DND-41 (cell line): ENCODE data around the gene SPTLC2.

Experiments
- ATAC-seq: fragments of 200-7000 bp; cut with Tn5 transposase; 3 replicates; pipeline ENCODE4 v1.9.1; 2021; ENCODE audit warnings: low read depth; ENCODE audit not compliant: insufficient read depth
- DNase-seq: peaks from one replicate; pipeline ENCODE4 v3.0.0-alpha.2; 2020
- H2AFZ ChIP-seq: 2 replicates; pipeline ENCODE4 v1.6.0; 2012; ENCODE audit warnings: low read depth, low read length
- H3K27ac ChIP-seq: 2 replicates; pipeline ENCODE4 v1.5.1; 2012; ENCODE audit warnings: low read length, inconsistent platforms
- H3K27me3 ChIP-seq: fragments of 200-600 bp; sonication (generic); 2 replicates; pipeline ENCODE4 v1.6.0; 2012; ENCODE audit warnings: low read length, mild to moderate bottlenecking, inconsistent platforms; ENCODE audit not compliant: insufficient read depth, poor library complexity
- H3K36me3 ChIP-seq: 2 replicates; pipeline ENCODE4 v1.5.1; 2012; ENCODE audit warnings: low read length, inconsistent platforms; ENCODE audit not compliant: insufficient read depth
- H3K4me1 ChIP-seq: 2 replicates; pipeline ENCODE4 v1.5.1; 2012; ENCODE audit warnings: mild to moderate bottlenecking, low read length; ENCODE audit not compliant: insufficient read depth
- H3K4me2 ChIP-seq: 2 replicates; pipeline ENCODE4 v1.6.0; 2012; ENCODE audit warnings: mild to moderate bottlenecking, moderate library complexity, low read length, inconsistent platforms; ENCODE audit not compliant: insufficient read depth
- H3K4me3 ChIP-seq, 2 experiments: fragments of 200-600 bp in 1 of 2; shearing (Covaris generic) in 1 of 2; 2 replicates each; pipeline ENCODE4 v1.5.1; 2012 to 2016; ENCODE audit warnings: inconsistent platforms in 2 of 2, low read length in 2 of 2, mild to moderate bottlenecking in 2 of 2, low read depth in 1 of 2, moderate library complexity in 1 of 2
- H3K79me2 ChIP-seq: 2 replicates; pipeline ENCODE4 v1.6.0; 2012; ENCODE audit warnings: low read length, inconsistent platforms; ENCODE audit not compliant: insufficient read depth
- H3K9ac ChIP-seq: 2 replicates; pipeline ENCODE4 v1.6.0; 2012; ENCODE audit warnings: low read depth, mild to moderate bottlenecking, inconsistent platforms, low read length, moderate library complexity
- H3K9me3 ChIP-seq: 2 replicates; pipeline ENCODE4 v1.5.1; 2012; ENCODE audit warnings: low read length, moderate library complexity, mild to moderate bottlenecking, inconsistent platforms; ENCODE audit not compliant: insufficient read depth, severe bottlenecking
- H4K20me1 ChIP-seq: 2 replicates; pipeline ENCODE4 v1.6.0; 2012; ENCODE audit warnings: low read length; ENCODE audit not compliant: insufficient read depth
- CTCF ChIP-seq: IDR thresholded peaks from 2 replicates; pipeline ENCODE4 v1.5.1; 2012; ENCODE audit warnings: borderline replicate concordance, low read length, moderate library complexity, mild to moderate bottlenecking; ENCODE audit not compliant: poor library complexity, severe bottlenecking; ENCODE audit errors: extremely low read depth
- EZH2 ChIP-seq: IDR thresholded peaks from 3 replicates; pipeline ENCODE4 v1.6.1; 2012; ENCODE audit warnings: borderline replicate concordance, low read depth, mild to moderate bottlenecking, moderate library complexity, low read length, inconsistent platforms; ENCODE audit not compliant: severe bottlenecking

The SPTLC2 gene

GRCh38 chr14:77607741-77608302 lies 8.6 kb downstream of the SPTLC2 start:
- Histone ChIP-seq H3K9me3 (no peaks in the 10 kb centered on the region), H3K4me3 (no peak overlapping the region), H3K36me3 (no peaks in the 10 kb centered on the region), H3K4me1 (no peaks in the 10 kb centered on the region), H2AFZ (no peak overlapping the region), H3K9ac (no peak overlapping the region), H3K79me2 (peaks cover 77% of the 10 kb centered on the region), H4K20me1 (no peaks in the 10 kb centered on the region; the same call in 1 of the 2 replicates), H3K4me2 (no peak overlapping the region), H3K27me3 (no peaks in the 10 kb centered on the region), H3K27ac (no peak overlapping the region)
- ATAC-seq (no peak), DNase-seq (no peak)
- TF ChIP-seq EZH2 (no peak), CTCF (no peak)

GRCh38 chr14:77605392-77605972 lies 11.0 kb downstream of the SPTLC2 start:
- Histone ChIP-seq H3K4me3 (no peak overlapping the region), H3K79me2 (peaks cover 72% of the 10 kb centered on the region), H3K9me3 (no peaks in the 10 kb centered on the region), H3K36me3 (no peaks in the 10 kb centered on the region), H3K9ac (no peak overlapping the region), H3K4me2 (no peak overlapping the region), H3K27me3 (no peaks in the 10 kb centered on the region), H3K4me1 (no peaks in the 10 kb centered on the region), H3K27ac (no peak overlapping the region), H4K20me1 (no peaks in the 10 kb centered on the region; the same call in 1 of the 2 replicates), H2AFZ (no peak overlapping the region)
- DNase-seq (no peak), ATAC-seq (no peak)
- TF ChIP-seq CTCF (no peak), EZH2 (no peak)

GRCh38 chr14:77603654-77604255 lies 12.7 kb downstream of the SPTLC2 start:
- no peak overlapping the region for H3K4me3 ChIP-seq
- H4K20me1 ChIP-seq = no peaks in the 10 kb centered on the region; the same call in 1 of the 2 replicates
- no peak overlapping the region for H3K4me2 ChIP-seq
- no peaks in the 10 kb centered on the region for H3K9me3 ChIP-seq
- no peaks in the 10 kb centered on the region for H3K27me3 ChIP-seq
- peaks cover 70% of the 10 kb centered on the region for H3K79me2 ChIP-seq
- H3K4me1 ChIP-seq = peaks cover 9% of the 10 kb centered on the region
- no peaks in the 10 kb centered on the region for H3K36me3 ChIP-seq
- no peak overlapping the region for H3K27ac ChIP-seq
- ATAC-seq = no peak
- H3K9ac ChIP-seq = no peak overlapping the region
- no peak overlapping the region for H2AFZ ChIP-seq
- no peak for TF ChIP-seq EZH2
- TF ChIP-seq CTCF = no peak
- no peak for DNase-seq
